ENCODE data around the gene TRIP12.

- TF ChIP-seq EGR1 (IDR thresholded peaks at IDR 0.05; ENCODE audit: borderline replicate concordance, low read depth, low read length) (no peak), SRF (IDR thresholded peaks at IDR 0.05; ENCODE audit: low read depth, low read length) (no peak), NRF1 (IDR thresholded peaks at IDR 0.05; ENCODE audit: low read depth, low read length) (no peak), POLR2A (IDR thresholded peaks at IDR 0.05; ENCODE audit: control extremely low read depth in 1 of 2, low read depth in 2 of 2, low read length in 2 of 2) (no peak), ZNF274 (IDR thresholded peaks at IDR 0.05; ENCODE audit: borderline replicate concordance, extremely low read depth, low read length) (no peak), EZH2 (IDR thresholded peaks at IDR 0.05; ENCODE audit: low read depth, low read length, severe bottlenecking) (no peak), GABPA (IDR thresholded peaks at IDR 0.05; ENCODE audit: borderline replicate concordance, insufficient read depth, low read length) (no peak), TAF1 (IDR thresholded peaks at IDR 0.05; ENCODE audit: low read depth, low read length) (no peak), CTCF (IDR thresholded peaks at IDR 0.05; ENCODE audit: control extremely low read depth in 1 of 3, insufficient read depth in 1 of 3, low read depth in 1 of 3, low read length in 3 of 3) (no peak)
These were observed 119.0 kb downstream of the TRIP12 start for GRCh38 chr2:229802785-229803184.
